Hippocampal formation (tissue), 2 donors: ENCODE data around the gene SFXN5.
A peak's percentile ranks its signal among the peaks of the same experiment; 100 is the strongest.

Source experiments
- DNase-seq, 2 donors: peaks; one replicate each; lab custom pipeline; 2025; lab: John Stamatoyannopoulos, UW

The SFXN5 gene

GRCh38 chr2:72897785-72898584 is 173.5 kb downstream of the SFXN5 start:
- DNase-seq = no peak

GRCh38 chr2:72896446-72896845 is 175.1 kb downstream of the SFXN5 start:
- no peak for DNase-seq

- DNase-seq = no peak
Observed at GRCh38 chr2:72895759-72896281, 175.7 kb downstream of the SFXN5 start.

DNA sequence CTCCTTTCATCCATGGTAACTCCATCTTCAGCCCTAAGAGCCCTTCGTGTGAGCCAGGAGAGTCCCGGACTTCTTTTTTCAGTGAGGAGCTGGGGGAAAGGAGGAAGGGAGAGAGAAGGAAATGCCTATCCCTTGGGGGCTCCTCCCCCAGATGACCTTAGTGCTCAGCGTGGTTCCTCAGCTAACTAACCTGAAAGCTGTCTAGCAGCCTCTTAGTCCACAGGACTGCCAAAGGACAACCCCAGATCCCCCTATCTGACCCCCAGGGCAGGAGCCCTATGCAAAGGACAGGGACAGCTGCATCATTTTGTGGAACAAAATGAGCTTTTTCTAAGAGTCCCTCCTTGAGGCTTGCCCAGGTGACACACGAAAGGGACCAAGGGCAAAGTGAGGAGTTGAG is 176.4 kb downstream of the SFXN5 start:
- DNase-seq = no peak

- DNase-seq = no peak
Observed at GRCh38 chr2:72894514-72894913, 177.0 kb downstream of the SFXN5 start.

DNA sequence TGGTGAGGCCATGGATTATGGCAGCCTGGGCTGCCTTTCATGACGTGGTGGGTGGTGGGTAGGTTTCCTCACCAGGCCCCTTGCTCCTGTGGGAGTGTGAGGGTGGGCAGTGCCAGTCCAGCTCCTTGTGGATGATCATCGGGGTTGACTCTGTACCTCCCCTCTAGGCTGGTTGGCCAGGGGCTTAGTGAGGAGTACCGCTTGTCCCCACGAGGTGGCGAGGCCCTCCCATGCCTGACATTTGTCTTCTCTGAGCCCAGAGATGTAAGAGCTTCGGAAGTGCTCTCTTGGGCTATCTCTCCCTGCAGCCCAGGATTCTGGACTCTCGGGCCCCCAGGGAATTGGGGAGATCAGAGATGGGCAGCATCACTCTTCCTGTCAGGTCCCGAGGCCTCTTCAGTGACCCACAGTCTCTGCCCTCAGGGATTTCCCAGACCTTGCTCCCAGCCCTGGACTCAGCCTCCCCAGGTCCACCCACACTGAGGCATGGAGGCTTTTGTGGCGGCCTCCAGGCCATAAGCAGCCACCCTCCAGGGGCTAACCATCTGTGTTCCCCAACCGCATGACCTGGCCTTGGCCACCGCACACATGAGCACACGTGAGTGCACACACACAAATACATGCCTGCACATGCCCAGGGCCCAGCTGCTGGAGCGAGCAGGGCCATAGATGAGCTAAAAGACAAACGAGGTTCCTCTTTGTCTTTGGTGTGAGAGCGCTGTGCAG is 177.8 kb downstream of the SFXN5 start:
- peak in 1 of 2 donors; percentile 10 for DNase-seq

DNA sequence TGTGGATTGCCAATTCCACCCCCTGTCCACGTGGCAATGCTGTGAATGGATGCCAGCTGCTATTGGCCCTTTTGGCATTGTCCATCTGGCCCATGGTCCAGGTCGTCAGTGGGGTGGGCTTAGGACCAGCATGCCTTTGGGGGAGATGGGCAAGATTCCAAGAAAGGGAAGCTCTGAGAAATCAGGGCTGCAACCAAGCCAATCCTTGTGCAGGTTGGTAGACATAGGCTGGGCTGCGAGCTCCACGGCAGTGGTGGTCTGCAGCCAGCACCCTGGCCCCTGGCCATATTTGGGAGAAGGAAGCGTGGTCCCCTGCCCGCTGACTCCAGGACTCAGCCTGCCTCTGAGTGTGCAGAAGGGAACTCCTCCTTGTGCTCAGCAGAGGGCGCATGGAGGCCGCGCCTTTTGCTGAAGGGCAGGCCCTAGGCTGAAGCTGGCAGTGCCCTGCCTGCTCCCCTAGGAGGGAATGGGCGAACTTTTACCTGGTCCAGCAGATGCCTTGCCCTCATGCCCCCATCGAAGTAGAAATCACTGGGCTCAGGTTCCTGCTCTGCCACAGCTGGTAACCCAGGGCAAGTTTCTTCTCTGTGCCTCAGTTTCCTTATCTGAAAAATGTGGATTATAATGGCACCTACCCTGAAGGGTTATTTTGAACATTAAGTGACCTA is 178.9 kb downstream of the SFXN5 start:
- DNase-seq = peak; percentile 53 to 55
